HEK293 (cell line): ENCODE measurements around the gene ACYP1.

Experiments
- CTCF ChIA-PET: fragments of 350-600 bp; formaldehyde crosslinking; extraction: SDS; loops from one replicate; lab custom pipeline; 2021; ENCODE audit warnings: antibody characterized with exemption; lab: Yijun Ruan, JAX
- POLR2A ChIA-PET: fragments of 300-600 bp; formaldehyde crosslinking; extraction: SDS; loops from one replicate; lab custom pipeline; 2020; ENCODE audit warnings: antibody characterized with exemption, inconsistent platforms; lab: Yijun Ruan, JAX
- H3K27ac ChIP-seq: fragments of 200-500 bp; sonication (Bioruptor generic); 2 replicates; pipeline ENCODE4 v1.5.1; 2014; ENCODE audit warnings: low read depth, low read length, control low read depth, inconsistent platforms; ENCODE audit errors: extremely low read depth
- H3K36me3 ChIP-seq, 2 experiments: fragments of 200-500 bp in 1 of 2; sonication (Bioruptor generic) in 1 of 2; 1 replicate in 1 of 2; 2 replicates in 1 of 2; pipeline ENCODE4 v1.5.1; 2014 to 2017; ENCODE audit warnings: inconsistent platforms in 2 of 2, low read length in 2 of 2; ENCODE audit not compliant: control insufficient read depth in 2 of 2, insufficient read depth in 1 of 2
- H3K4me1 ChIP-seq: fragments of 200-500 bp; sonication (Bioruptor generic); 2 replicates; pipeline ENCODE4 v1.5.1; 2014; ENCODE audit warnings: mild to moderate bottlenecking, low read length, inconsistent platforms; ENCODE audit not compliant: control insufficient read depth, insufficient read depth
- H3K4me3 ChIP-seq: 2 replicates; pipeline ENCODE4 v1.5.1; 2011; ENCODE audit warnings: low read depth, mild to moderate bottlenecking, control low read depth, low read length, moderate library complexity
- H3K9me3 ChIP-seq: fragments of 200-500 bp; sonication (Bioruptor generic); 2 replicates; pipeline ENCODE4 v1.5.1; 2014; ENCODE audit warnings: low read depth, low read length, inconsistent platforms; ENCODE audit not compliant: control insufficient read depth, insufficient read depth
- BCL11A ChIP-seq: fragments of 450-650 bp; formaldehyde crosslinking; IDR thresholded peaks from 2 replicates; pipeline ENCODE4 v1.5.1; 2016; ENCODE audit warnings: low read depth, missing biosample characterization, missing genetic modification characterization
- GLIS1 ChIP-seq: fragments of 450-650 bp; formaldehyde crosslinking; IDR thresholded peaks from 2 replicates; pipeline ENCODE4 v1.5.1; 2016; ENCODE audit warnings: missing biosample characterization, missing genetic modification characterization
- OSR2 ChIP-seq: fragments of 450-650 bp; formaldehyde crosslinking; IDR thresholded peaks from 2 replicates; pipeline ENCODE4 v1.5.1; 2016; ENCODE audit warnings: missing biosample characterization, missing genetic modification characterization
- PRDM1 ChIP-seq: fragments of 450-650 bp; formaldehyde crosslinking; IDR thresholded peaks from 2 replicates; pipeline ENCODE4; 2016; ENCODE audit warnings: missing biosample characterization, missing genetic modification characterization
- SP2 ChIP-seq: fragments of 450-650 bp; formaldehyde crosslinking; IDR thresholded peaks from 2 replicates; pipeline ENCODE4 v1.5.1; 2016; ENCODE audit warnings: missing biosample characterization, missing genetic modification characterization
- TCF7L2 ChIP-seq: IDR thresholded peaks from 2 replicates; pipeline ENCODE4 v1.6.1; 2011; ENCODE audit warnings: low read depth, mild to moderate bottlenecking, inconsistent platforms, low read length, moderate library complexity, borderline replicate concordance
- ZBTB1 ChIP-seq: fragments of 450-650 bp; formaldehyde crosslinking; IDR thresholded peaks from 2 replicates; pipeline ENCODE4 v1.5.1; 2016; ENCODE audit warnings: missing biosample characterization, missing genetic modification characterization
- ZBTB17 ChIP-seq: fragments of 450-650 bp; formaldehyde crosslinking; IDR thresholded peaks from 2 replicates; pipeline ENCODE4 v1.5.1; 2016; ENCODE audit warnings: missing biosample characterization, missing genetic modification characterization
- ZFP3 ChIP-seq: fragments of 450-650 bp; formaldehyde crosslinking; IDR thresholded peaks from 2 replicates; pipeline ENCODE4 v1.5.1; 2016; ENCODE audit warnings: low read depth, missing biosample characterization, missing genetic modification characterization
- ZNF133 ChIP-seq: fragments of 450-650 bp; formaldehyde crosslinking; IDR thresholded peaks from 2 replicates; pipeline ENCODE4 v1.5.1; 2016; ENCODE audit warnings: missing biosample characterization, missing genetic modification characterization
- ZNF157 ChIP-seq: fragments of 450-650 bp; formaldehyde crosslinking; IDR thresholded peaks from 2 replicates; pipeline ENCODE4 v1.5.1; 2016; ENCODE audit warnings: missing biosample characterization, missing genetic modification characterization
- ZNF274 ChIP-seq, 2 experiments: fragments of 200-500 bp in 1 of 2; fragments of 450-650 bp in 1 of 2; sonication (Bioruptor generic) in 1 of 2; formaldehyde crosslinking in 1 of 2; IDR thresholded peaks; 2 replicates each; pipeline versions ENCODE4 v1.5.1 to v1.6.1; 2014 to 2016; ENCODE audit warnings: borderline replicate concordance in 1 of 2, inconsistent platforms in 1 of 2, low read length in 1 of 2, missing biosample characterization in 1 of 2, missing genetic modification characterization in 1 of 2
- ZNF433 ChIP-seq: fragments of 450-650 bp; formaldehyde crosslinking; IDR thresholded peaks from 2 replicates; pipeline ENCODE4 v1.5.1; 2016; ENCODE audit warnings: missing biosample characterization, missing genetic modification characterization, low read depth
- TF ChIP-seq, protein P1 (sequence below): fragments of 450-650 bp; formaldehyde crosslinking; IDR thresholded peaks from 2 replicates; pipeline ENCODE4 v1.5.1; 2016; ENCODE audit warnings: missing biosample characterization, missing genetic modification characterization
- TF ChIP-seq, protein P2 (sequence below): fragments of 450-650 bp; formaldehyde crosslinking; IDR thresholded peaks from 2 replicates; pipeline ENCODE4 v1.5.1; 2017; ENCODE audit warnings: missing biosample characterization, missing genetic modification characterization
- TF ChIP-seq, protein P3 (sequence below): fragments of 450-650 bp; formaldehyde crosslinking; IDR thresholded peaks from 2 replicates; pipeline ENCODE4 v1.5.1; 2016; ENCODE audit warnings: missing biosample characterization, missing genetic modification characterization, low read depth
- TF ChIP-seq, protein P4 (sequence below): fragments of 450-650 bp; formaldehyde crosslinking; IDR thresholded peaks from 2 replicates; pipeline ENCODE4 v1.5.1; 2016; ENCODE audit warnings: missing biosample characterization, missing genetic modification characterization

ACYP1 gene

DNA sequence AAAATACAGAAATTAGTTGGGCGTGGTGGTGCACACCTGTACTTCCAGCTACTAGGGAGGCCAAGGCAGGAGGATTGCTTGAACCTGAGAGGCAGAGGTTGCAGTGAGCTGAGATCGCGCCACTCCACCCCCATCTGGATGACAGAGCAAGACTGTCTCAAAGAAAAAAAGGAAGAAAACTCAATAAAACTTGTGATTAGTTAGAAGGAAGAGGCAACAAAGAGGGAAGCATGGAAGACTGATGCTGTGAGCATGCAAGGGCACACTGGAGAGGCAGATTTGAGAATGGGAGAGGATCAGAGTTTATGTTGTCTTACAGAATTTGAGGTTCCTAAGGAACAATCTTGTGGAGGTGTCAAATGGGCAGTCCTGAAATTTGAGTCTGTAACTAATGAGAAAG, 2.9 kb upstream of the ACYP1 start:
- ChIA-PET POLR2A (no interaction called here), CTCF (interaction anchor here (0.8 to 1.3 kb wide), 2 partner anchors 64 to 126 kb away, joined by 3 to 4 read pairs; partner anchors contain the start of gene EIF2B2)
- Histone ChIP-seq H3K9me3 (no peaks in the 10 kb centered on the region), H3K27ac (no peak overlapping the region), H3K4me3 (no peak overlapping the region), H3K36me3 (no peaks in the 10 kb centered on the region), H3K4me1 (peaks cover 5% of the 10 kb centered on the region)
- TF ChIP-seq GLIS1 (tag by site-specific recombination) (no peak), ZBTB17 (no peak), ZFP3 (tag by site-specific recombination) (no peak)

DNA sequence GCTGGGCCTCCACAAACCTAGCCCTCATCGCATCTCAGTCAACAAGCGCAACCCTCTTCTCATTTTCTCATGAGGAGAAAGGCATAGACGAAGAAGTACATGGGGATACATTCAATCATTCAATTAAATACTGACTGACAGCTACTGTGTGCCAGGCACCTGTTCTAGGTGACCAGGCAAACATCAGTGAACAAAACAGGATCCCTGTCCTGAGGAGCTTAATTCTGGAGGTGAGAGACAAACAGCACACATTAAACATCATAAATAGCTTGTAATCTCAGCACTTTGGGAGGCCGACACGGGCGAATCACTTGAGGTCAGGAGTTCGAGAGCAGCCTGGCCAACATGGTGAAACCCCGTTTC, 362 bp upstream of the ACYP1 start:
- ChIA-PET POLR2A (interaction anchor here (0.7 to 1.4 kb wide), 5 partner anchors 12 to 110 kb away, joined by 3 to 5 read pairs (median 4); partner anchors contain the start of gene PGF), CTCF (interaction anchor here (0.7 to 1.3 kb wide), 8 partner anchors 24 to 455 kb away, joined by 3 to 8 read pairs (median 4); no protein-coding TSS in a partner anchor)
- Histone ChIP-seq H3K27ac (peak overlapping the region; percentile 64; the same call in 1 of the 2 replicates), H3K4me1 (peaks cover 5% of the 10 kb centered on the region), H3K36me3 (peaks cover 15% of the 10 kb centered on the region in 2 experiments)
- TF ChIP-seq SP2 (tag by site-specific recombination), result no peak
- no peak for TF ChIP-seq ZNF157 (tag by site-specific recombination)
- TF ChIP-seq, protein P1, sequence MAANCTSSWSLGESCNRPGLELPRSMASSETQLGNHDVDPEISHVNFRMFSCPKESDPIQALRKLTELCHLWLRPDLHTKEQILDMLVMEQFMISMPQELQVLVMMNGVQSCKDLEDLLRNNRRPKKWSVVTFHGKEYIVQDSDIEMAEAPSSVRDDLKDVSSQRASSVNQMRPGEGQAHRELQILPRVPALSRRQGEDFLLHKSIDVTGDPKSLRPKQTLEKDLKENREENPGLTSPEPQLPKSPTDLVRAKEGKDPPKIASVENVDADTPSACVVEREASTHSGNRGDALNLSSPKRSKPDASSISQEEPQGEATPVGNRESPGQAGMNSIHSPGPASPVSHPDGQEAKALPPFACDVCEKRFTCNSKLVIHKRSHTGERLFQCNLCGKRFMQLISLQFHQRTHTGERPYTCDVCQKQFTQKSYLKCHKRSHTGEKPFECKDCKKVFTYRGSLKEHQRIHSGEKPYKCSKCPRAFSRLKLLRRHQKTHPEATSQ (tag by site-specific recombination), result no peak
- no peak for TF ChIP-seq BCL11A (tag by site-specific recombination)
- TF ChIP-seq ZNF133 (tag by site-specific recombination), result no peak
- TF ChIP-seq ZNF433 (tag by site-specific recombination), result no peak
- no peak for TF ChIP-seq PRDM1
- TF ChIP-seq, protein P2, sequence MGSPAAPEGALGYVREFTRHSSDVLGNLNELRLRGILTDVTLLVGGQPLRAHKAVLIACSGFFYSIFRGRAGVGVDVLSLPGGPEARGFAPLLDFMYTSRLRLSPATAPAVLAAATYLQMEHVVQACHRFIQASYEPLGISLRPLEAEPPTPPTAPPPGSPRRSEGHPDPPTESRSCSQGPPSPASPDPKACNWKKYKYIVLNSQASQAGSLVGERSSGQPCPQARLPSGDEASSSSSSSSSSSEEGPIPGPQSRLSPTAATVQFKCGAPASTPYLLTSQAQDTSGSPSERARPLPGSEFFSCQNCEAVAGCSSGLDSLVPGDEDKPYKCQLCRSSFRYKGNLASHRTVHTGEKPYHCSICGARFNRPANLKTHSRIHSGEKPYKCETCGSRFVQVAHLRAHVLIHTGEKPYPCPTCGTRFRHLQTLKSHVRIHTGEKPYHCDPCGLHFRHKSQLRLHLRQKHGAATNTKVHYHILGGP (tag by site-specific recombination), result no peak
- TF ChIP-seq, all 188 proteins: peak for 0
- Histone ChIP-seq H3K9me3 (no peaks in the 10 kb centered on the region), H3K4me3 (peak overlapping the region; percentile 42)

DNA sequence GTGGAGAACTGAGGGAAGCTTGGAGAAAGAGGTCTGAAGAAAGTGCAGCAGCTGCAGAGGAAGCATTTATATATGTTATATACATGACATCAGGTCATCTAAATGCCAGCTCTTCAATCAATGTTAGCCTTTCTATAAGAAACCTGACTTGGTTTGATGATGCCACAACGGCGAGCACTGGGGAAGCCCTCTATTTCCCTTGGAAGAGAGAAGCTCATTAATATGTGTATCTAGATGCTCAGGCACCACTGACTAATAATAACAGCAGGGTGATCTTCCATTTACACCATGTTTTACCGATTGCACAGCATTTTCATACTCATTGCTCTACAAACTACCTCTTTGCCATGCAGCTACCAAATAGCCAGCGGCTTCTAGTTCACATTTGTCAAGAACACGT, 811 bp downstream of the ACYP1 start:
- TF ChIP-seq OSR2 (tag by site-specific recombination), result no peak
- no peak for TF ChIP-seq TCF7L2
- no peak for TF ChIP-seq ZBTB1 (tag by site-specific recombination)
- no peak for TF ChIP-seq ZNF274 (IDR thresholded peaks at IDR 0.05; ENCODE audit: low read length)
- no peak for TF ChIP-seq ZNF274 (tag by site-specific recombination; IDR thresholded peaks at IDR 0.05; ENCODE audit: borderline replicate concordance)
- TF ChIP-seq, protein P3, sequence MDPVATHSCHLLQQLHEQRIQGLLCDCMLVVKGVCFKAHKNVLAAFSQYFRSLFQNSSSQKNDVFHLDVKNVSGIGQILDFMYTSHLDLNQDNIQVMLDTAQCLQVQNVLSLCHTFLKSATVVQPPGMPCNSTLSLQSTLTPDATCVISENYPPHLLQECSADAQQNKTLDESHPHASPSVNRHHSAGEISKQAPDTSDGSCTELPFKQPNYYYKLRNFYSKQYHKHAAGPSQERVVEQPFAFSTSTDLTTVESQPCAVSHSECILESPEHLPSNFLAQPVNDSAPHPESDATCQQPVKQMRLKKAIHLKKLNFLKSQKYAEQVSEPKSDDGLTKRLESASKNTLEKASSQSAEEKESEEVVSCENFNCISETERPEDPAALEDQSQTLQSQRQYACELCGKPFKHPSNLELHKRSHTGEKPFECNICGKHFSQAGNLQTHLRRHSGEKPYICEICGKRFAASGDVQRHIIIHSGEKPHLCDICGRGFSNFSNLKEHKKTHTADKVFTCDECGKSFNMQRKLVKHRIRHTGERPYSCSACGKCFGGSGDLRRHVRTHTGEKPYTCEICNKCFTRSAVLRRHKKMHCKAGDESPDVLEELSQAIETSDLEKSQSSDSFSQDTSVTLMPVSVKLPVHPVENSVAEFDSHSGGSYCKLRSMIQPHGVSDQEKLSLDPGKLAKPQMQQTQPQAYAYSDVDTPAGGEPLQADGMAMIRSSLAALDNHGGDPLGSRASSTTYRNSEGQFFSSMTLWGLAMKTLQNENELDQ (tag by site-specific recombination), result no peak
- TF ChIP-seq, protein P4, sequence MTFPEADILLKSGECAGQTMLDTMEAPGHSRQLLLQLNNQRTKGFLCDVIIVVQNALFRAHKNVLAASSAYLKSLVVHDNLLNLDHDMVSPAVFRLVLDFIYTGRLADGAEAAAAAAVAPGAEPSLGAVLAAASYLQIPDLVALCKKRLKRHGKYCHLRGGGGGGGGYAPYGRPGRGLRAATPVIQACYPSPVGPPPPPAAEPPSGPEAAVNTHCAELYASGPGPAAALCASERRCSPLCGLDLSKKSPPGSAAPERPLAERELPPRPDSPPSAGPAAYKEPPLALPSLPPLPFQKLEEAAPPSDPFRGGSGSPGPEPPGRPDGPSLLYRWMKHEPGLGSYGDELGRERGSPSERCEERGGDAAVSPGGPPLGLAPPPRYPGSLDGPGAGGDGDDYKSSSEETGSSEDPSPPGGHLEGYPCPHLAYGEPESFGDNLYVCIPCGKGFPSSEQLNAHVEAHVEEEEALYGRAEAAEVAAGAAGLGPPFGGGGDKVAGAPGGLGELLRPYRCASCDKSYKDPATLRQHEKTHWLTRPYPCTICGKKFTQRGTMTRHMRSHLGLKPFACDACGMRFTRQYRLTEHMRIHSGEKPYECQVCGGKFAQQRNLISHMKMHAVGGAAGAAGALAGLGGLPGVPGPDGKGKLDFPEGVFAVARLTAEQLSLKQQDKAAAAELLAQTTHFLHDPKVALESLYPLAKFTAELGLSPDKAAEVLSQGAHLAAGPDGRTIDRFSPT, result no peak
- Histone ChIP-seq H3K27ac (no peak overlapping the region; the same call in 1 of the 2 replicates), H3K36me3 (peaks cover 15% of the 10 kb centered on the region in 2 experiments), H3K4me3 (peak overlapping the region; percentile 81), H3K9me3 (no peaks in the 10 kb centered on the region), H3K4me1 (no peaks in the 10 kb centered on the region)
- ChIA-PET CTCF (interaction anchor here (0.6 to 1.1 kb wide), 5 partner anchors 11 to 697 kb away, joined by 3 to 5 read pairs (median 3); no protein-coding TSS in a partner anchor), POLR2A (interaction anchor here (0.5 to 1.4 kb wide), 3 partner anchors 11 to 1396 kb away, joined by 4 to 9 read pairs (median 5); no protein-coding TSS in a partner anchor)
